PC-9 (cell line): ENCODE results near the gene KRTAP15-1.

Source experiments
- EZH2 ChIP-seq: fragments of 200-600 bp; sonication (generic); IDR thresholded peaks from 2 replicates; pipeline ENCODE4 v1.8.0; 2017; ENCODE audit warnings: antibody characterized with exemption, low read depth
- TF ChIP-seq, protein P1 (sequence below): fragments of 200-600 bp; sonication (generic); conservative IDR thresholded peaks from 2 replicates; pipeline ENCODE4 v1.6.1; 2017; ENCODE audit warnings: mixed run types, antibody characterized with exemption, mild to moderate bottlenecking, moderate library complexity

DNA sequence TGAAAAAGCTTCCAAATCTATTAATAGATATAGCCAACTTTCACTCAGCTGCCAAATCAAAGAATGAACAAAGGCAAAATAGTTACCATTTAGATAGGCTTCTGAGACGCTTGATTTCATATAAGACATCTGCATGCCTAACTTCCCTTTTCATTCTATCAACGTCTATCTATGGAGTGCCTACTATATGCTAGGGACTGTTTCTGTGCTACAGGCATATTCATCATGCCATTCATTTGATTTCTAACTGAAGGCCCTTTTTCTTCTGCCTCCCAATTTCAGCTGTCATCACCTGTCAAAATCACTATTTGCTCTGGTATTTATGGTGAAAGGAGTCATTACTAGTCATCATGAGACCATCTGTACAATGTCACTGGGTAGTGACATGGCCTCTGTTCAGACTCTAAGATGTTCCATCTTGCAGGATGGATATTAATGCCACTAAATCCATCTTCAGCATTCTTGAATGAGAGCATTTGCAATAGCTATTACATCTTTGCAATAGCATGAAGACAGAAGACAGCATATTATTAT is 48.5 kb upstream of the KRTAP15-1 start:
- TF ChIP-seq, protein P1, sequence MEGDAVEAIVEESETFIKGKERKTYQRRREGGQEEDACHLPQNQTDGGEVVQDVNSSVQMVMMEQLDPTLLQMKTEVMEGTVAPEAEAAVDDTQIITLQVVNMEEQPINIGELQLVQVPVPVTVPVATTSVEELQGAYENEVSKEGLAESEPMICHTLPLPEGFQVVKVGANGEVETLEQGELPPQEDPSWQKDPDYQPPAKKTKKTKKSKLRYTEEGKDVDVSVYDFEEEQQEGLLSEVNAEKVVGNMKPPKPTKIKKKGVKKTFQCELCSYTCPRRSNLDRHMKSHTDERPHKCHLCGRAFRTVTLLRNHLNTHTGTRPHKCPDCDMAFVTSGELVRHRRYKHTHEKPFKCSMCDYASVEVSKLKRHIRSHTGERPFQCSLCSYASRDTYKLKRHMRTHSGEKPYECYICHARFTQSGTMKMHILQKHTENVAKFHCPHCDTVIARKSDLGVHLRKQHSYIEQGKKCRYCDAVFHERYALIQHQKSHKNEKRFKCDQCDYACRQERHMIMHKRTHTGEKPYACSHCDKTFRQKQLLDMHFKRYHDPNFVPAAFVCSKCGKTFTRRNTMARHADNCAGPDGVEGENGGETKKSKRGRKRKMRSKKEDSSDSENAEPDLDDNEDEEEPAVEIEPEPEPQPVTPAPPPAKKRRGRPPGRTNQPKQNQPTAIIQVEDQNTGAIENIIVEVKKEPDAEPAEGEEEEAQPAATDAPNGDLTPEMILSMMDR: no peak
- no peak for TF ChIP-seq EZH2
